ENCODE data around the gene OCRL. TPM values are rescaled to one million over a fixed set of nuclear protein-coding genes. Genes with fewer than 3 reads are reported as not detected.
A peak's percentile ranks its signal among the peaks of the same experiment; 100 is the strongest.

Gene OCRL
- total and polyA plus RNA-seq, 2 of the 13 experiments (the other 11 are each of a cell fraction or from before 2014, with no cell fraction given), result 13.4 to 32.0 TPM

- TF ChIP-seq ZBTB49 (CRISPR knock-in tag; IDR thresholded peaks at IDR 0.05; ENCODE audit: borderline replicate concordance) (no peak), E2F1 (CRISPR knock-in tag; IDR thresholded peaks at IDR 0.05) (no peak), KMT2B (CRISPR knock-in tag; IDR thresholded peaks at IDR 0.05) (no peak), GRHL1 (CRISPR knock-in tag; conservative IDR thresholded peaks at IDR 0.05) (no peak), ZNF382 (CRISPR knock-in tag; IDR thresholded peaks at IDR 0.05; ENCODE audit: borderline replicate concordance) (no peak), ZNF749 (CRISPR knock-in tag; IDR thresholded peaks at IDR 0.05; ENCODE audit: borderline replicate concordance) (no peak), GATA4 (IDR thresholded peaks at IDR 0.05; ENCODE audit: borderline replicate concordance, low read depth) (peak; percentile 35; the same call in 1 of the 2 replicates), RARG (CRISPR knock-in tag; IDR thresholded peaks at IDR 0.05; ENCODE audit: low read depth) (no peak), MZF1 (CRISPR knock-in tag; IDR thresholded peaks at IDR 0.05; ENCODE audit: borderline replicate concordance) (no peak), ZNF280D (CRISPR knock-in tag; IDR thresholded peaks at IDR 0.05) (no peak), PTBP1 (IDR thresholded peaks at IDR 0.05; ENCODE audit: low read depth, low read length, poor library complexity, severe bottlenecking) (no peak), HBP1 (CRISPR knock-in tag; IDR thresholded peaks at IDR 0.05; ENCODE audit: low read depth) (no peak), GFI1 (CRISPR knock-in tag; IDR thresholded peaks at IDR 0.05; ENCODE audit: borderline replicate concordance) (no peak), RFX5 (IDR thresholded peaks at IDR 0.05; ENCODE audit: low read depth, low read length) (no peak), ZNF512B (CRISPR knock-in tag; IDR thresholded peaks at IDR 0.05; ENCODE audit: borderline replicate concordance) (no peak), ZNF740 (CRISPR knock-in tag; IDR thresholded peaks at IDR 0.05) (no peak)
Observed at GRCh38 chrX:129585691-129586090, 45.6 kb downstream of the OCRL start (continued).

All from HepG2 (cell line).